HG03442 (cell line): Measurements from ENCODE around the gene BANF2.
"Not testable (repeated sequence)": the region's sequence is repeated elsewhere in the genome, so short reads cannot be mapped to it uniquely, and the experiment has no call there.

Experiments
- ATAC-seq: cut with Tn5 transposase; IDR thresholded peaks from one replicate; pipeline ENCODE4 v1.9.1; 2021; ENCODE audit warnings: mild to moderate bottlenecking, moderate library complexity; ENCODE audit not compliant: unreplicated experiment

Gene BANF2

GRCh38 chr20:17699931-17700351 is at the start of gene BANF2:
TSS of gene BANF2 (plus strand) at chr20:17699966. CDS start at chr20:17725026, 25,060 bp downstream.
- no peak for ATAC-seq

- ATAC-seq, result no peak
These were observed 49.3 kb upstream of the BANF2 start for GRCh38 chr20:17650301-17651128.

- ATAC-seq, result no peak
These were observed 48.5 kb upstream of the BANF2 start for GRCh38 chr20:17651129-17651759.

GRCh38 chr20:17651760-17652388 is 47.9 kb upstream of the BANF2 start:
- no peak for ATAC-seq

GRCh38 chr20:17652411-17652810 is 47.4 kb upstream of the BANF2 start:
- no peak for ATAC-seq

- no peak for ATAC-seq
These were observed 45.7 kb upstream of the BANF2 start for GRCh38 chr20:17653835-17654648.

- ATAC-seq, result no peak
These were observed 45.0 kb upstream of the BANF2 start for GRCh38 chr20:17654649-17655285.

GRCh38 chr20:17655286-17655651 is 44.5 kb upstream of the BANF2 start:
- no peak for ATAC-seq

GRCh38 chr20:17655865-17656479 is 43.8 kb upstream of the BANF2 start:
- no peak for ATAC-seq

- ATAC-seq, result no peak
These were observed 42.5 kb upstream of the BANF2 start for GRCh38 chr20:17657079-17657825.

GRCh38 chr20:17657898-17658647 is 41.7 kb upstream of the BANF2 start:
- no peak for ATAC-seq

GRCh38 chr20:17658648-17658993 is 41.1 kb upstream of the BANF2 start:
- no peak for ATAC-seq

- not testable (repeated sequence) for ATAC-seq
These were observed 40.4 kb upstream of the BANF2 start for GRCh38 chr20:17659344-17659743.

GRCh38 chr20:17659801-17660200 is 40.0 kb upstream of the BANF2 start:
- ATAC-seq, result no peak

- no peak for ATAC-seq
These were observed 39.1 kb upstream of the BANF2 start for GRCh38 chr20:17660667-17661066.

GRCh38 chr20:17661121-17661744 is 38.5 kb upstream of the BANF2 start:
- ATAC-seq, result no peak

- ATAC-seq, result no peak
These were observed 37.3 kb upstream of the BANF2 start for GRCh38 chr20:17662333-17663039.

GRCh38 chr20:17663040-17663399 is 36.7 kb upstream of the BANF2 start:
- no peak for ATAC-seq
